Measurements from ENCODE around the gene TIGIT.

The TIGIT gene

GRCh38 chr3:114356066-114356465, 62.2 kb downstream of the TIGIT start:
- no peak for DNase-seq

- DNase-seq = no peak
Measured at GRCh38 chr3:114356525-114356924, 62.7 kb downstream of the TIGIT start.
